Fibroblast of the aortic adventitia (primary cell): Measurements from ENCODE around the gene IGSF3. TPM values are rescaled to one million over a fixed set of nuclear protein-coding genes. Genes with fewer than 3 reads are reported as not detected.
"Not testable (repeated sequence)": the region's sequence is repeated elsewhere in the genome, so short reads cannot be mapped to it uniquely, and the experiment has no call there.

Experiments used
- DNase-seq: peaks from one replicate; pipeline ENCODE4 v3.0.0-alpha.2; 2010; ENCODE audit warnings: low read depth
- H3K4me3 ChIP-seq: 2 replicates; pipeline ENCODE4 v1.5.1; 2011; ENCODE audit warnings: low read depth, mild to moderate bottlenecking, control low read depth, low read length, moderate library complexity
- CTCF ChIP-seq: IDR thresholded peaks from 2 replicates; pipeline ENCODE4 v1.5.1; 2011; ENCODE audit warnings: mild to moderate bottlenecking, low read length, control low read depth, inconsistent platforms; ENCODE audit not compliant: insufficient read depth
- total RNA-seq: library from RNA; depleted of rRNA; stranded (reverse); fragments of >200 nt; gene quantifications from 2 replicates; pipeline ENCODE4 v1.2.3, GENCODE V29; 2012; ENCODE audit warnings: low replicate concordance

IGSF3 gene
- total RNA-seq, 1 donor: 0.27 TPM

- not testable (repeated sequence) for DNase-seq, H3K4me3 ChIP-seq
These were observed 36.0 kb downstream of the IGSF3 start for GRCh38 chr1:116631554-116631953.

- DNase-seq: not testable (repeated sequence)
These were observed 37.5 kb downstream of the IGSF3 start for GRCh38 chr1:116630057-116630456.

GRCh38 chr1:116629441-116629840, 38.1 kb downstream of the IGSF3 start:
- not testable (repeated sequence) for DNase-seq, H3K4me3 ChIP-seq

More at GRCh38 chr1:116630057-116630456, 37.5 kb downstream of the IGSF3 start:
- H3K4me3 ChIP-seq: not testable (repeated sequence)

- no peak for DNase-seq
These were observed 39.1 kb downstream of the IGSF3 start for GRCh38 chr1:116628448-116628847.

GRCh38 chr1:116627357-116627756, 40.2 kb downstream of the IGSF3 start:
- not testable (repeated sequence) for DNase-seq

More at GRCh38 chr1:116628448-116628847, 39.1 kb downstream of the IGSF3 start:
- no peak for TF ChIP-seq CTCF
- H3K4me3 ChIP-seq: no peak overlapping the region

GRCh38 chr1:116626915-116627314, 40.6 kb downstream of the IGSF3 start:
- not testable (repeated sequence) for DNase-seq, H3K4me3 ChIP-seq

More at GRCh38 chr1:116627357-116627756, 40.2 kb downstream of the IGSF3 start:
- H3K4me3 ChIP-seq: not testable (repeated sequence)

- not testable (repeated sequence) for H3K4me3 ChIP-seq, DNase-seq
These were observed 42.4 kb downstream of the IGSF3 start for GRCh38 chr1:116625155-116625554.

- DNase-seq: no peak
- H3K4me3 ChIP-seq: no peak overlapping the region
- no peak for TF ChIP-seq CTCF
These were observed 43.5 kb downstream of the IGSF3 start for GRCh38 chr1:116624040-116624439.

GRCh38 chr1:116622496-116622895, 45.0 kb downstream of the IGSF3 start:
- H3K4me3 ChIP-seq, DNase-seq: not testable (repeated sequence)

- not testable (repeated sequence) for H3K4me3 ChIP-seq
- peak; percentile 26 for DNase-seq
These were observed 45.8 kb downstream of the IGSF3 start for GRCh38 chr1:116621756-116622155.

GRCh38 chr1:116620392-116620791, 47.1 kb downstream of the IGSF3 start:
- DNase-seq, H3K4me3 ChIP-seq: not testable (repeated sequence)

- not testable (repeated sequence) for H3K4me3 ChIP-seq, DNase-seq
These were observed 48.4 kb downstream of the IGSF3 start for GRCh38 chr1:116619106-116619505.

GRCh38 chr1:116617808-116618207, 49.7 kb downstream of the IGSF3 start:
- not testable (repeated sequence) for DNase-seq, H3K4me3 ChIP-seq

- DNase-seq, H3K4me3 ChIP-seq: not testable (repeated sequence)
These were observed 53.7 kb downstream of the IGSF3 start for GRCh38 chr1:116613825-116614224.

GRCh38 chr1:116609801-116610371, 57.6 kb downstream of the IGSF3 start:
- DNase-seq, H3K4me3 ChIP-seq: not testable (repeated sequence)

GRCh38 chr1:116608841-116609240, 58.7 kb downstream of the IGSF3 start:
- H3K4me3 ChIP-seq, DNase-seq: not testable (repeated sequence)

GRCh38 chr1:116608151-116608550, 59.4 kb downstream of the IGSF3 start:
- not testable (repeated sequence) for DNase-seq

GRCh38 chr1:116607463-116607862, 60.1 kb downstream of the IGSF3 start:
- not testable (repeated sequence) for DNase-seq

More at GRCh38 chr1:116608151-116608550, 59.4 kb downstream of the IGSF3 start:
- H3K4me3 ChIP-seq: not testable (repeated sequence)

More at GRCh38 chr1:116607463-116607862, 60.1 kb downstream of the IGSF3 start:
- not testable (repeated sequence) for H3K4me3 ChIP-seq
